Hepatocyte (in vitro differentiated cells): ENCODE results near the gene NEK9. TPM values are rescaled to one million over a fixed set of nuclear protein-coding genes. Genes with fewer than 3 reads are reported as not detected.

Source experiments
- DNase-seq: peaks from one replicate; pipeline ENCODE4 v3.0.0-alpha.2; 2016; ENCODE audit warnings: low spot score
- H2AFZ ChIP-seq: fragments of 200-600 bp; sonication (generic); 2 replicates; pipeline ENCODE4 v1.6.0; 2016; ENCODE audit warnings: antibody characterized with exemption, mild to moderate bottlenecking
- H3K27ac ChIP-seq: fragments of 200-600 bp; sonication (generic); 2 replicates; pipeline ENCODE4 v1.5.1; 2016; ENCODE audit warnings: mild to moderate bottlenecking
- H3K27me3 ChIP-seq: fragments of 200-600 bp; sonication (generic); 2 replicates; pipeline ENCODE4 v1.6.1; 2016
- H3K36me3 ChIP-seq: fragments of 200-600 bp; sonication (generic); replicated peaks from 2 replicates; pipeline ENCODE4 v1.5.1; 2016; ENCODE audit warnings: low read depth; ENCODE audit not compliant: insufficient read depth
- H3K4me1 ChIP-seq: fragments of 200-600 bp; sonication (generic); 2 replicates; pipeline ENCODE4 v1.5.1; 2016; ENCODE audit warnings: mild to moderate bottlenecking, moderate library complexity; ENCODE audit not compliant: insufficient read depth
- H3K4me2 ChIP-seq: fragments of 200-600 bp; sonication (generic); 2 replicates; pipeline ENCODE4 v1.6.0; 2016
- H3K4me3 ChIP-seq: fragments of 200-600 bp; sonication (generic); 2 replicates; pipeline ENCODE4 v1.5.1; 2016; ENCODE audit warnings: mild to moderate bottlenecking
- H3K79me2 ChIP-seq: fragments of 200-600 bp; sonication (generic); 2 replicates; pipeline ENCODE4 v1.6.0; 2017; ENCODE audit warnings: mild to moderate bottlenecking
- H3K9me2 ChIP-seq: fragments of 200-600 bp; sonication (generic); replicated peaks from 2 replicates; pipeline ENCODE4 v1.6.0; 2017; ENCODE audit warnings: mild to moderate bottlenecking; ENCODE audit not compliant: insufficient read depth
- H3K9me3 ChIP-seq: fragments of 200-600 bp; sonication (generic); 2 replicates; pipeline ENCODE4 v1.5.1; 2016; ENCODE audit warnings: low read depth, mild to moderate bottlenecking
- H4K20me1 ChIP-seq: fragments of 200-600 bp; sonication (generic); 2 replicates; pipeline ENCODE4 v1.6.0; 2016; ENCODE audit warnings: mild to moderate bottlenecking; ENCODE audit not compliant: insufficient read depth, poor library complexity, severe bottlenecking
- EZH2 ChIP-seq: fragments of 200-600 bp; sonication (generic); IDR thresholded peaks from 2 replicates; pipeline ENCODE4 v1.6.1; 2016; ENCODE audit warnings: antibody characterized with exemption, mild to moderate bottlenecking, borderline replicate concordance
- EZH2phosphoT487 ChIP-seq: fragments of 200-600 bp; sonication (generic); IDR thresholded peaks from one replicate; pipeline ENCODE4 v1.6.1; 2018; ENCODE audit warnings: antibody characterized with exemption, mild to moderate bottlenecking, low read depth, moderate library complexity; ENCODE audit not compliant: unreplicated experiment, severe bottlenecking
- WGBS: methylation state at CpG from one replicate; pipeline ENCODE4 v1.1.6; 2016; ENCODE audit warnings: low lambda C conversion rate; ENCODE audit errors: missing lambda C conversion rate; 5-methylcytosine and 5-hydroxymethylcytosine counted together
- polyA plus RNA-seq: library from polyadenylated mRNA; unstranded; fragments of >200 nt; fragmentation: Nextera tagmentation; extraction: Ambion mirVana; gene quantifications from 2 replicates; pipeline ENCODE4 v1.2.1, GENCODE V29; 2016
- total RNA-seq: library from RNA; depleted of rRNA; stranded (reverse); fragments of >200 nt; gene quantifications from 2 replicates; pipeline ENCODE4 v1.2.3, GENCODE V29; 2014
- TF ChIP-seq, protein P1 (sequence below): fragments of 200-600 bp; sonication (generic); IDR thresholded peaks from 2 replicates; pipeline ENCODE4 v1.5.1; 2016; ENCODE audit warnings: antibody characterized with exemption, mild to moderate bottlenecking; ENCODE audit not compliant: poor library complexity

NEK9 gene
- total and polyA plus RNA-seq, 2 experiments from 2014 or later, result 8.8 to 21.1 TPM

DNA sequence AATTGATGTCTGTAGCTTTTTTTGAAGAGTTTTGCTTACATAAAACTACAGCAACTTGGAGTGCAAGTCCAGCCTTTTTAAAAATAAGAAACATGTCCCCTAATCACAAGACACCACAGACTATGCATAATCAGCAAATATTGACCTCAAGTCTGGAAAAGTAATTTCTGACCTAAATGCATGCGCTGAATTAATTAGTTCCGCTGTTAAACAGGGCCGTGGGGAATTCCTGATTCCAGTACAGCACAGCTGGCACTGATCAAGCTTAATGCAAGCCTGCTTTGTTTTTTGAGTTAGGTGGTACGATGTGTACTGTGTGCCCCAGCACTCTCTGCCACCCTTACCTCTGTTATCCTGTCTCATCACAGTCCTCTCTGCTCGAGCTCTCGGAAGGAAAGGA lies 84.8 kb downstream of the NEK9 start:
- H2AFZ ChIP-seq, result no peak overlapping the region
- peaks cover 24% of the 10 kb centered on the region for H3K79me2 ChIP-seq
- DNase-seq, result no peak
- H3K27me3 ChIP-seq, result no peaks in the 10 kb centered on the region
- TF ChIP-seq EZH2phosphoT487 (no peak), EZH2 (no peak)
- TF ChIP-seq, protein P1, sequence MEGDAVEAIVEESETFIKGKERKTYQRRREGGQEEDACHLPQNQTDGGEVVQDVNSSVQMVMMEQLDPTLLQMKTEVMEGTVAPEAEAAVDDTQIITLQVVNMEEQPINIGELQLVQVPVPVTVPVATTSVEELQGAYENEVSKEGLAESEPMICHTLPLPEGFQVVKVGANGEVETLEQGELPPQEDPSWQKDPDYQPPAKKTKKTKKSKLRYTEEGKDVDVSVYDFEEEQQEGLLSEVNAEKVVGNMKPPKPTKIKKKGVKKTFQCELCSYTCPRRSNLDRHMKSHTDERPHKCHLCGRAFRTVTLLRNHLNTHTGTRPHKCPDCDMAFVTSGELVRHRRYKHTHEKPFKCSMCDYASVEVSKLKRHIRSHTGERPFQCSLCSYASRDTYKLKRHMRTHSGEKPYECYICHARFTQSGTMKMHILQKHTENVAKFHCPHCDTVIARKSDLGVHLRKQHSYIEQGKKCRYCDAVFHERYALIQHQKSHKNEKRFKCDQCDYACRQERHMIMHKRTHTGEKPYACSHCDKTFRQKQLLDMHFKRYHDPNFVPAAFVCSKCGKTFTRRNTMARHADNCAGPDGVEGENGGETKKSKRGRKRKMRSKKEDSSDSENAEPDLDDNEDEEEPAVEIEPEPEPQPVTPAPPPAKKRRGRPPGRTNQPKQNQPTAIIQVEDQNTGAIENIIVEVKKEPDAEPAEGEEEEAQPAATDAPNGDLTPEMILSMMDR, result no peak
- peak overlapping the region; percentile 30 for H3K4me2 ChIP-seq
- no peaks in the 10 kb centered on the region for H3K9me2 ChIP-seq
- peaks cover 8% of the 10 kb centered on the region for H3K4me1 ChIP-seq
- H4K20me1 ChIP-seq, result no peaks in the 10 kb centered on the region
- H3K9me3 ChIP-seq, result no peaks in the 10 kb centered on the region
- peak overlapping the region; percentile 24 for H3K27ac ChIP-seq
- 51% methylated on average over 6 of the region's 6 CpGs for WGBS
- H3K4me3 ChIP-seq, result no peak overlapping the region
- no peaks in the 10 kb centered on the region for H3K36me3 ChIP-seq

DNA sequence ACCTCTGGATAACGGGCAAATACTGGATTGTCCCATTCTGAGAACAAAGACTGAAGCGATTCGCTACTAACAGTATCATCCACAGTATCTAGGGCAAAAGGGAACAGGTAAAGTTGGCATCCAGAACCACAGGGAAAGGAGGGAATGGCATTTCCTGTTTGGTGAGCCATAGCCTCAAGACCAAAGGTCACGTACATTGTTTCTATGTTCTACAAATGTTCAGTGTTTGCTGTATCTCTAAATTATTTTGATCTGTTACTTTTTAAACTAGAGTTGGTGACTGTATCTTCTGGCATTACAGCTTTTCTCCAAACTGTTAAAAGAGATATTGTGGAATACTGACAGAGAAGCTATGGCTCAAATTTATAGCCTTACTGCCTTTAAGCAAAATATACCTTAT lies 85.2 kb downstream of the NEK9 start:
- Histone ChIP-seq H4K20me1 (no peaks in the 10 kb centered on the region), H3K36me3 (no peaks in the 10 kb centered on the region), H3K27me3 (no peaks in the 10 kb centered on the region), H3K4me2 (peak overlapping the region; percentile 30), H3K9me3 (no peaks in the 10 kb centered on the region), H3K4me3 (no peak overlapping the region), H2AFZ (no peak overlapping the region), H3K9me2 (no peaks in the 10 kb centered on the region), H3K4me1 (peaks cover 8% of the 10 kb centered on the region), H3K27ac (peak overlapping the region; percentile 24), H3K79me2 (peaks cover 24% of the 10 kb centered on the region)
- 75% methylated on average over 4 of the region's 4 CpGs for WGBS
- DNase-seq, result peak; percentile 20
- TF ChIP-seq, protein P1, result no peak
- no peak for TF ChIP-seq EZH2phosphoT487
- no peak for TF ChIP-seq EZH2

DNA sequence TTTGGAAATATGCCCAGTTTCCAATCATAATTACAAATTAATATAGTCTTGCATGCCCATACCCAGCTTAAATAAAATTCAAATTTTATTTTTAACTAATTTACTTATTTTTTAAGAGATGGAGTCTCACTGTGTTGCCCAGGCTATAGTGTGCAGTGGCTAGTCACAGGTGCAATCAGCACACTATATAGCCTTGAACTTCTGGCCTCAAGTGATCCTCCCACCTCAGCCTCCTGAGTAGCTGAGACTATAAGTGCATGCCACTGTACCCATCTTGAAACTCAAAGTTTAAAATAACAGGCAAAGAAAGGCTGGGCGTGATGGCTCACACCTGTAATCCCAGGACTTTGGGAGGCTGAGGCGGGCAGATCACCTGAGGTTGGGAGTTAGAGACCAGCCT lies 85.9 kb downstream of the NEK9 start:
- Histone ChIP-seq H3K9me3 (no peaks in the 10 kb centered on the region), H3K36me3 (no peaks in the 10 kb centered on the region), H3K27ac (peak overlapping the region; percentile 24), H3K27me3 (no peaks in the 10 kb centered on the region), H3K79me2 (peaks cover 24% of the 10 kb centered on the region), H4K20me1 (no peaks in the 10 kb centered on the region), H3K4me3 (no peak overlapping the region), H3K9me2 (no peaks in the 10 kb centered on the region), H3K4me1 (peaks cover 8% of the 10 kb centered on the region), H2AFZ (no peak overlapping the region), H3K4me2 (no peak overlapping the region)
- DNase-seq, result no peak
- WGBS, result 100% methylated on average over 2 of the region's 2 CpGs
- TF ChIP-seq EZH2phosphoT487 (no peak), EZH2 (no peak)
- TF ChIP-seq, protein P1, result no peak

DNA sequence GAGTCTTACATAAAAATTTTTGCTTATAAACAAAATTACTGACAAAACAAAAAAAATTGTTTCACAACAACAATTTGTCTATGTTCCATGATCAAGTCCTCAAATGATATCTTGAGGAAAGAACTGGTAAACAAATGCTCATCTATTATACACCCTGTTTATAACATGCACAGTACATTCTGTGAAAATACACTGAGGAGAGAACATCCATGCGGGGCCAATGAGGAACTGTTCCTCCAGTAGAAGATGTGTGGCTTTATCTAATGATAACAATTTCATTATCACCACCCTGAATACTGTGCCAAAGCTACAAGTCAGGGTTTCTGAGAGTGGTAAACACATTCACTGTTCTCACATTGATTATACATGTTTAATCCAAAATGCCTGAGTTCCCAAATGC lies 86.3 kb downstream of the NEK9 start:
- DNase-seq, result no peak
- no peaks in the 10 kb centered on the region for H4K20me1 ChIP-seq
- H3K27ac ChIP-seq, result no peak overlapping the region
- no peaks in the 10 kb centered on the region for H3K36me3 ChIP-seq
- H3K4me2 ChIP-seq, result no peak overlapping the region
- 93% methylated on average over 1 of the region's 1 CpG for WGBS
- peaks cover 20% of the 10 kb centered on the region for H3K79me2 ChIP-seq
- H3K9me2 ChIP-seq, result no peaks in the 10 kb centered on the region
- H3K4me1 ChIP-seq, result peaks cover 8% of the 10 kb centered on the region
- no peaks in the 10 kb centered on the region for H3K27me3 ChIP-seq
- no peaks in the 10 kb centered on the region for H3K9me3 ChIP-seq
- H3K4me3 ChIP-seq, result no peak overlapping the region
- H2AFZ ChIP-seq, result no peak overlapping the region
- TF ChIP-seq EZH2 (no peak), EZH2phosphoT487 (no peak)
- TF ChIP-seq, protein P1, result no peak
